Mesenteric fat pad (tissue), 1 donor: ENCODE data around the gene BID. TPM values are rescaled to one million over a fixed set of nuclear protein-coding genes. Genes with fewer than 3 reads are reported as not detected.

Experiments
- DNase-seq: peaks from one replicate; pipeline ENCODE4 v3.0.0-alpha.2; 2020; ENCODE audit warnings: low spot score
- long read RNA-seq: library from polyadenylated mRNA; unstranded; transcript quantifications from one replicate; pipeline ENCODE4 v2.0.0, GENCODE V29; 2020
- total RNA-seq: library from RNA; stranded (reverse); fragmentation: NEBNext Ultra II Directional; extraction: Animal tissue kit (Norgen Biotek cat#: 25700); gene quantifications from one replicate; pipeline ENCODE4 v1.2.1, GENCODE V29; 2021
- donor health status: DM: yes; HTN: yes; CAD: no.

BID gene
- total RNA-seq = 30.6 TPM
- long read RNA-seq, transcript BID-203 (4 exons, 1,879 nt) = minor isoform, 8 of 91 reads
- long read RNA-seq, transcript BID-215 (6 exons, 2,199 nt) = major isoform, 60 of 91 reads
- long read RNA-seq, transcript BID-204 (5 exons, 2,129 nt) = minor isoform, 12 of 91 reads
- long read RNA-seq, partial matches to known transcripts = 5 of 91 reads
- long read RNA-seq, other reads (novel, unspliced or antisense) = 3 of 91 reads

GRCh38 chr22:17774206-17774925, at the start of gene BID:
TSS of gene BID (minus strand) at chr22:17774469. CDS start at chr22:17750116, 24,353 bp downstream.
- no peak for DNase-seq

- no peak for DNase-seq
These were observed 49.7 kb upstream of the BID start for GRCh38 chr22:17823964-17824363.

GRCh38 chr22:17823226-17823625, 49.0 kb upstream of the BID start:
- DNase-seq = no peak

GRCh38 chr22:17822087-17822486, 47.8 kb upstream of the BID start:
- DNase-seq = no peak

- DNase-seq = no peak
These were observed 46.7 kb upstream of the BID start for GRCh38 chr22:17820879-17821439.

- no peak for DNase-seq
These were observed 44.4 kb upstream of the BID start for GRCh38 chr22:17818649-17819048.

GRCh38 chr22:17818180-17818579, 43.9 kb upstream of the BID start:
- DNase-seq = no peak

GRCh38 chr22:17817511-17818065, 43.3 kb upstream of the BID start:
- no peak for DNase-seq

- no peak for DNase-seq
These were observed 42.8 kb upstream of the BID start for GRCh38 chr22:17817079-17817478.

- DNase-seq = no peak
These were observed 42.4 kb upstream of the BID start for GRCh38 chr22:17816649-17817048.

GRCh38 chr22:17815703-17816254, 41.5 kb upstream of the BID start:
- DNase-seq = no peak

- no peak for DNase-seq
These were observed 40.6 kb upstream of the BID start for GRCh38 chr22:17814830-17815229.

GRCh38 chr22:17814084-17814483, 39.8 kb upstream of the BID start:
- DNase-seq = no peak

GRCh38 chr22:17811119-17811518, 36.9 kb upstream of the BID start:
- no peak for DNase-seq

- no peak for DNase-seq
These were observed 36.4 kb upstream of the BID start for GRCh38 chr22:17810570-17811116.

GRCh38 chr22:17808693-17809403, 34.6 kb upstream of the BID start:
- no peak for DNase-seq

GRCh38 chr22:17807578-17808410, 33.5 kb upstream of the BID start:
- DNase-seq = no peak

GRCh38 chr22:17807086-17807485, 32.8 kb upstream of the BID start:
- DNase-seq = no peak

- DNase-seq = no peak
These were observed 32.2 kb upstream of the BID start for GRCh38 chr22:17806437-17806836.
